ENCODE data around the gene SLC37A1.
A peak's percentile ranks its signal among the peaks of the same experiment; 100 is the strongest.

SLC37A1 gene

DNA sequence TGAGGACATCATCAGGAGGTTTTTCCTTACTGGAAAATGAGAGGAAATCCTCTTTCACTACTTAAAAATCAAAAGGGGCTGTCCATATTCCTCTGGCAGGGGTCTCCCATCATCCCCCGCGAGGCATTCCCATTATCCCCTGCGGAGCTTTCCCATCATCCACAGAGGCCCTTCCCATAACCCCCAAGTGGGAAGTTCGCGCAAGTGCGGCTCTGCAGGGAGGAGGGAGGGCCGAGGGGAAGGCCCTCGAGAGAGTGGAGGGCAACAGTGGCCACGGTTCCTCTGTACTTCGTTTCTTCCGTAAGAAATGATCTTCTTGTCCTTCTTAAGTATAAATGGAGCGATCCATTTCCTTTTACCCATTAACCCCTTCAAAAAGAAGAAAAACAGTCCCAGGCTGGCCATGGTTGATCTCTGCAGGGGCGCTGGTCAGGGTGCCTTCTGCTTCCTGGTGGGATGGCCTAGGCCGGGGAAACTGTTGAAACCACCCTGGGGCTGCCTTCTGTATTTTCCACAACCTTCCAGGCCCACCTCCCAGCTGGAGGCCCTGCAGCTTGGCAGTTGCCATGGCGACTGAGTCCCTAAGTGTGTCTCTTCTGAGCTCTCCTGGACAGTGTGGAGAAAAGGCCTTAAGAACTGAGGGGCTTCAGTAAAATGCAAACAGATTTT lies 14.1 kb upstream of the SLC37A1 start:
- Histone ChIP-seq H3K4me3 (ENCODE audit: low read length) (no peak overlapping the region), H3K9ac (ENCODE audit: low read length) (no peak overlapping the region), H3K27me3 (ENCODE audit: control insufficient read depth, insufficient read depth, low read length) (no peaks in the 10 kb centered on the region), H3K36me3 (ENCODE audit: control insufficient read depth, insufficient read depth, low read length) (no peaks in the 10 kb centered on the region), H3K4me1 (ENCODE audit: control insufficient read depth, insufficient read depth, low read length) (peaks cover 4% of the 10 kb centered on the region), H3K27ac (ENCODE audit: low read depth, low read length) (no peak overlapping the region)

DNA sequence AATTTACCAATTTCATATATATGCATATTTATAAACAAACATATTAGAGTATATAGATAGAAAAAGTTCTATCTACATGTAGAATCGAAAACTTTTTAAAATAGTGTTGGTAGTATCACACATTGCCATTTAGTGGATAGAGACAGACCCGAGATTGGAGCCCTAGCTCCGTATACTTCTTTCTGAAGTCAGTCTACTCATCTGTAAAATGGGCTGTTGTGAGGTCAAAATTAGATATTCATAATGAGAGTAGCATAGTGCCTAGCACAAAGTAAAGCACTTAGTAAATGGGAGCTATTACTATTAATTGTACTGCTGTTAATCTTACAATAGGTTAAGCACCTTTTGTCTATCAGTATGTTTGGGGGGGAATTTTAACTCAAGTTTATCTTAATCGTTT lies 13.4 kb upstream of the SLC37A1 start:
- Histone ChIP-seq H3K36me3 (ENCODE audit: control insufficient read depth, insufficient read depth, low read length) (no peaks in the 10 kb centered on the region), H3K27ac (ENCODE audit: low read depth, low read length) (no peak overlapping the region), H3K27me3 (ENCODE audit: control insufficient read depth, insufficient read depth, low read length) (no peaks in the 10 kb centered on the region), H3K4me1 (ENCODE audit: control insufficient read depth, insufficient read depth, low read length) (peaks cover 4% of the 10 kb centered on the region), H3K9ac (ENCODE audit: low read length) (no peak overlapping the region), H3K4me3 (ENCODE audit: low read length) (no peak overlapping the region)

DNA sequence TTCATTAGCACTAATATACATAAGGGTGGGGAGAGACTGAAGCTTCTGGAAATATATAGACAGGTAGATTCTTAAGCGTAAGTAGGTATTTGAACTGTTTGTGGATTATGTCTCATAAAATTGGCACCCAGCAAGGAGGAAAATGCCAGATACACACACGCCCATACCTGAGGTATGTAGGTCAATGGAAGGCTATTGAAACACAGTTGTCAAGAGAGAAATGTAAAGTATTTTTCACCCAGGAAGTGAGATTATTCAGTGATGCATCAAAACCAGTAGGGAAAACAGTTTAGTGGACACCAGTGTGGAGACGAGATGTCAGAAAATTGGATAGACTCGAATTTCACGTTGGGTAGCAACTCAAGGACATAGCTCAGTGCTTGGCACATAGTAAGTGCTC lies 12.9 kb upstream of the SLC37A1 start:
- Histone ChIP-seq H3K4me1 (ENCODE audit: control insufficient read depth, insufficient read depth, low read length) (peaks cover 4% of the 10 kb centered on the region), H3K4me3 (ENCODE audit: low read length) (no peak overlapping the region), H3K27me3 (ENCODE audit: control insufficient read depth, insufficient read depth, low read length) (no peaks in the 10 kb centered on the region), H3K9ac (ENCODE audit: low read length) (no peak overlapping the region), H3K27ac (ENCODE audit: low read depth, low read length) (no peak overlapping the region), H3K36me3 (ENCODE audit: control insufficient read depth, insufficient read depth, low read length) (no peaks in the 10 kb centered on the region)

DNA sequence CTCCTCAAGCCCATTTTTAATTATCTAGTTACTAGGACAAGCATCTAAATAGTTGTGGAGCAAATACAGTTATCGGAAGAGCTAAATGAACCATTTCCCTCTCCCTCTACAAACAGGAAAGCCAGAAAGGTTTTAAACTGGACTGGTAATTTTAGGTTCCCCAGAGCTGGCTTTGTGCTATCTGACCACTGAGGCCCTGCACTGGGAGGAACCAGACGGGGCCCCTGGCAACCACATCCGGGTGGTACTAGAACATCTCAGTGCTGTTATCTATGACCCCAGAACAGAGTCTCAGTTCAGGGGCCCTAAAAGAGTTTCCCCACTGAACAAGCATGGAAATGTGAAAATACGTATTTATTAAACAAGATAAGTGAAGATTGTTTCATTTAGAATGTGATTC lies 9.9 kb upstream of the SLC37A1 start:
- H3K27me3 ChIP-seq (ENCODE audit: control insufficient read depth, insufficient read depth, low read length) = no peaks in the 10 kb centered on the region
- no peak overlapping the region for H3K27ac ChIP-seq (ENCODE audit: low read depth, low read length)
- no peaks in the 10 kb centered on the region for H3K36me3 ChIP-seq (ENCODE audit: control insufficient read depth, insufficient read depth, low read length)
- H3K4me3 ChIP-seq (ENCODE audit: low read length) = no peak overlapping the region
- no peaks in the 10 kb centered on the region for H3K4me1 ChIP-seq (ENCODE audit: control insufficient read depth, insufficient read depth, low read length)
- H3K9ac ChIP-seq (ENCODE audit: low read length) = no peak overlapping the region

DNA sequence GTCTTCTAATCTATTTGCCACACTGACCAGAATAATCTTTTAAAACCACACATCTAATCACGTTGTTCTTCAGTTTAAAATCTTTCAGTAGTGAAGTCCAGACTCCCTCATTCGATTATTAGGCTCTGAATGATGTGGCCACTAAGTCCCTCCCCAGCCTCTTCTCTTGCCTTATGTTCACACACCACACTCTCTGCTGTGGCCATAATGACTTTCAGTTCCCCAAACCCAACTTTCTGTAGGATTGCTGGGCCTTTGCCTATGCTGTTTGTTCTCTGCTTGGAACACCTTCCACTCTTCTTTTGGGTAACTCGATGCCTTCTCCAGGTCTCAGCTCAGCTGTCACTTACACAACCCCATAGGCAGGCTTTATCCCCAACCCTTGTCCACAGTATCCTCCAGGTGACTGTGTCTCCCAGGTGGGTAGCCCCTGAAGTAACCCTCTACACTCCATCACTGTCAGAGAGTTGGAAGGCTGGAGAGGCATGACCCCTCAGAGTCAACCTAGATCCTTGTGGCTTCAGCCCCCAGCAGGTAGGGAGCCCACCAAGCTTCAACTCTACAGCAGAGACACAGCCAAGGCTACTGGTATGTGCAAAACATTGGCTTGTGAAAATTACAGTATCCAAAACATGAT lies 8.4 kb upstream of the SLC37A1 start:
- no peaks in the 10 kb centered on the region for H3K4me1 ChIP-seq (ENCODE audit: control insufficient read depth, insufficient read depth, low read length)
- no peak overlapping the region for H3K9ac ChIP-seq (ENCODE audit: low read length)
- H3K27me3 ChIP-seq (ENCODE audit: control insufficient read depth, insufficient read depth, low read length) = no peaks in the 10 kb centered on the region
- no peaks in the 10 kb centered on the region for H3K36me3 ChIP-seq (ENCODE audit: control insufficient read depth, insufficient read depth, low read length)
- no peak overlapping the region for H3K27ac ChIP-seq (ENCODE audit: low read depth, low read length)
- no peak overlapping the region for H3K4me3 ChIP-seq (ENCODE audit: low read length)

DNA sequence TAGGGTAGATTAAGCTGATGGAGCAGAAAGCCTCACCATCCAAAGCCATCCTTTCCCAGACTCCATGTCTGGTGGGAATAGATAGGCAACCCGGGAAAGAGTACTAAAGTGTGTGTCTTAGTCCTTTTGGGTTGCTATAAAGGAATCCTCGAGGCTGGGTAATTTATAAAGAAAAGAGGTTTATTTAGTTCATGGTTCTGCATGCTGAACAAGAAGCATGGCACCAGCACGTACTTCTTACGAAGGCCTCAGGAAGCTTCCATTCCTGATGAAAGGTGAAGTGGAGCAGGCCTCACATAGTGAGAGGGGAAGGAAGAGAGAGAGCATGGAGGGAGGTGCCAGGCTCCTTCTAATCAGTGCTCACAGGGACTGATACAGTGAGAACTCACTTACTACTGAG lies 6.2 kb upstream of the SLC37A1 start:
- no peak overlapping the region for H3K27ac ChIP-seq (ENCODE audit: low read depth, low read length)
- H3K27me3 ChIP-seq (ENCODE audit: control insufficient read depth, insufficient read depth, low read length) = no peaks in the 10 kb centered on the region
- no peak overlapping the region for H3K4me3 ChIP-seq (ENCODE audit: low read length)
- H3K4me1 ChIP-seq (ENCODE audit: control insufficient read depth, insufficient read depth, low read length) = no peaks in the 10 kb centered on the region
- no peaks in the 10 kb centered on the region for H3K36me3 ChIP-seq (ENCODE audit: control insufficient read depth, insufficient read depth, low read length)
- H3K9ac ChIP-seq (ENCODE audit: low read length) = no peak overlapping the region

DNA sequence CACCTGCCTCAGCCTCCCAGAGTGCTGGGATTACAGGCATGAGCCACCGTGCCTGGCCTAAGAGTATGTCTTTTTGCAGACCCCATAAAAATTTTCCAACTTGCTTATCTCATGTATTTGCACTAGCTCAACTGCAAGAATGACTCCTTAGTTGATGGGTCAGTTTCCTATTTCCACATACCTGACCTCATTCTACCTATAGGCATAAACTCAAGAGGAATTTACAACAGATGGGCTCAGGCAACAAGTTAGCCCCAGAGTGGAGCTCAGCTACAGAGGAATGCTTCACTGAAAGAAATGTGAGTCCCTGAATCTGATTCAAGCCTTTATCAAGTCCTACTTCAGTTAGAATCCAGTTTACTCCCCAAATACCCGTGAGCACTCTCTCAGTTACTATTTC lies 5.3 kb upstream of the SLC37A1 start:
- no peak overlapping the region for H3K4me3 ChIP-seq (ENCODE audit: low read length)

DNA sequence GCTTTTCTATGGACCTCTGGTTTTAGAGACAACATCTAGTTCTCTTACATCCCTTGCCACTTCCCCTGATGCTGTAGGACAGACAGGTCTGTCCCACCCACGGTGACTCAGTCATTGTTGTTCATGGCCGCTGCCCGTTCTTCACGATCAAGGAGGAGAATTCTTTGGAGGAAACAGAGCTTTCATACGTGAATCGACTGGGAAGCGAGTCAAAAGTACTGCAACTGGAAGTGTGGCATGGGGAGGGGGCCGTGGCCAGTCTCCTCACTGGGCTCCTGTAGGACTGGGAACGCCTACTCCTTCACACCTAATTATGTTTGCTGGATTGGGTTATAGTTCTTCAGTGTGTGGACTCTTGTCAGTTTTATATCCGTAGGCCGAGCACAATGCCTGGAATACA lies 4.4 kb upstream of the SLC37A1 start:
- Histone ChIP-seq H3K4me1 (ENCODE audit: control insufficient read depth, insufficient read depth, low read length) (no peaks in the 10 kb centered on the region), H3K9ac (ENCODE audit: low read length) (no peak overlapping the region), H3K27ac (ENCODE audit: low read depth, low read length) (no peak overlapping the region), H3K27me3 (ENCODE audit: control insufficient read depth, insufficient read depth, low read length) (no peaks in the 10 kb centered on the region), H3K36me3 (ENCODE audit: control insufficient read depth, insufficient read depth, low read length) (no peaks in the 10 kb centered on the region), H3K4me3 (ENCODE audit: low read length) (no peak overlapping the region)

More for the DNA sequence above, 5.3 kb upstream of the SLC37A1 start:
- no peaks in the 10 kb centered on the region for H3K27me3 ChIP-seq (ENCODE audit: control insufficient read depth, insufficient read depth, low read length)
- no peak overlapping the region for H3K27ac ChIP-seq (ENCODE audit: low read depth, low read length)
- H3K9ac ChIP-seq (ENCODE audit: low read length) = no peak overlapping the region
- no peaks in the 10 kb centered on the region for H3K4me1 ChIP-seq (ENCODE audit: control insufficient read depth, insufficient read depth, low read length)
- H3K36me3 ChIP-seq (ENCODE audit: control insufficient read depth, insufficient read depth, low read length) = no peaks in the 10 kb centered on the region

DNA sequence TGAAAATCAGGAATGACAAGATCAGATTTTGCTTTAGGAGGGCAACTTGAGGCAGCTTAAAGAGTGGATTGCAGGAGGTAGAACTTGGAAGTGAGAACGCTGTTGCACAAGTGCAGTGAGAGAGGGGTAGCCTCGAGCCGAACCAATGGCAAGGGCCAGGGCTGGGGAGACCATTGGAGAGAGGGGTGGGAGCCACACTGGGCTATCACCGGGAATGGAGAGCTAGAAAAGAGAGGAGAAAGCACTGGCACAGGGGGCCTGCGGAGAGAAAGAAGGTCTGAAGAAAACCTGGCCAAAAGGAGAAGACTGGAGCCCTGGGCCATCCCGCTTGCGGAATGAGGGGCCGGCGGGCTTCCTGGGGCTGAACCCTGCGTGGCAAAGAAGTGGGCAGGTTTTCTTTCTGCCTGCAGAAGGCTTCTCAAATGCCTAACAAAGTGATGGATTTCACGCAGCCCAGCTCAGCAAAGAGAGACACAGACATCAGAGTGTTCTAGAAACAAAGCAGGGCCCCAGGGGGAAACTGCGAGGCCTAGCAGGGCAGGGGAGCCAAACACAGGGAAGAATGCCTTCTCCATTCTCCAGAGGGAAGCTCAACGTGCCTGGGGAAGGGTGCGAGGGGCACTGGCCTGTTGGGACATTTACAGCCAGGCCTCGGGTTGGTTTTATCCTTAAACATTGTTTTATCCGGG lies 1.2 kb upstream of the SLC37A1 start:
- Histone ChIP-seq H3K27ac (ENCODE audit: low read depth, low read length) (no peak overlapping the region), H3K36me3 (ENCODE audit: control insufficient read depth, insufficient read depth, low read length) (no peaks in the 10 kb centered on the region), H3K4me3 (ENCODE audit: low read length) (peak overlapping the region; percentile 68), H3K4me1 (ENCODE audit: control insufficient read depth, insufficient read depth, low read length) (no peaks in the 10 kb centered on the region), H3K27me3 (ENCODE audit: control insufficient read depth, insufficient read depth, low read length) (no peaks in the 10 kb centered on the region), H3K9ac (ENCODE audit: low read length) (no peak overlapping the region)

DNA sequence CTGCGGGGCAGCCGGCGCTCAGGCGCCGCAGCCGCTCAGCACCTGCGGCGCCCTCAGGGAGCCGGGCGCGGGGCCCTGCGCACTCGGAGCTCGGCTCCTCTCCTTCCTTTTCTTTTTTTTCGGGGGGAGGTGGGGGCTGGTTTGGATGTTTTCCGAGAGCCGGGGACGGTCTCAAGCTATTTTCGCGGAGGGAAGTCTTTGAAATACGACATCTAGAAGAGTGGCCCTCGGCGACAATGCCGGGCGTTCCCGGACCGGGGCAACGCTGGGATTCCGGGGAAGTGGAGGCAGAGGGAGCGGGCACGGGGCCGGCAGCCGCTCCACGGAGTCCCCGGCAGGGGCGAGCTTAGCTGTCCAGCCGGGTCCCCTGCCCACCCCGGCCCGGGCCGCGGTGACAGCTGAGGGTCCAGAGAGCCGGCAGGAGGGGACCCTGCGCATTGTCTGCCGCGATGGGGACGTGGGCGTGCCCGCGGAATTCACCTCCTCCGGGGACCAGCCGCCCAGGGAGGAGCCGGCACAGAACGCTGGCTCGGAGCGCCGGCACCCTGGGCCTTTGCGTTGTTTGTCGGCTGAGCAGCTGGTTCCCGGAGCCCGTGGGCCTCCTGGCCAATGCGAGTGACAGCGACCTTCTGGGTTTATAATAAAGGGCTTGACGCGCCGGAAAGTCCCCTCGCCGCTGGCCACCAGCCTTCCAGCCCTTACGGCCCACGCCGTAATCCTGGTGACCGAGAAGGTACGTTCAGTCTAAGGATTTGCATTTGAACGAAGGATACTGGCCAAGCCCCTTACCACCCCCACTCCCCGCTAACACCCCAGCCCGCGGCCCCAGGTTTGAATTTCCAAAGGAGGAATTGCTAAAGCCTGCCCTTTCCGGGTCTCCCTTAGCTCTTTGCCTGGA lies 582 bp downstream of the SLC37A1 start:
- H3K27ac ChIP-seq (ENCODE audit: low read depth, low read length) = no peak overlapping the region
- peak overlapping the region; percentile 80 for H3K9ac ChIP-seq (ENCODE audit: low read length)
- H3K4me3 ChIP-seq (ENCODE audit: low read length) = peak overlapping the region; percentile 81
- H3K4me1 ChIP-seq (ENCODE audit: control insufficient read depth, insufficient read depth, low read length) = no peaks in the 10 kb centered on the region
- H3K36me3 ChIP-seq (ENCODE audit: control insufficient read depth, insufficient read depth, low read length) = peaks cover 6% of the 10 kb centered on the region
- H3K27me3 ChIP-seq (ENCODE audit: control insufficient read depth, insufficient read depth, low read length) = no peaks in the 10 kb centered on the region

DNA sequence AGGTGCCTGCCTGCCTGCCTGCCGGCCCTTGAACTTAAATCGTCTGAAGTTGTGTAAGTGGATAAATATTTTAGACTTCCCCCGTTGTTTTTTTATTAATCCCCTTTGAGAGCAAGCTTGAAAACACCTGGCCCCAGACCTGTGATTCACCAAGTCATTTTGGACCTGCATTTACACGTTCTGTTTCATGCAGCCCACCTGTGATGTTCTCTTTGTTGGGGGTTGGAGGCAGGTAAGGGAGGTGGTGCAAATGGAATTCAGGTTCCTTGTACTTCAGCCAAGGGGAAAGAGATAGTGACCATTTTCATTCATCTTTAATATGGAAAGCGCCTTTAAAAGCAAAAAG lies 1.2 kb downstream of the SLC37A1 start:
- Histone ChIP-seq H3K4me1 (ENCODE audit: control insufficient read depth, insufficient read depth, low read length) (no peaks in the 10 kb centered on the region), H3K9ac (ENCODE audit: low read length) (peak overlapping the region; percentile 80), H3K4me3 (ENCODE audit: low read length) (peak overlapping the region; percentile 81), H3K36me3 (ENCODE audit: control insufficient read depth, insufficient read depth, low read length) (peaks cover 6% of the 10 kb centered on the region), H3K27ac (ENCODE audit: low read depth, low read length) (no peak overlapping the region), H3K27me3 (ENCODE audit: control insufficient read depth, insufficient read depth, low read length) (no peaks in the 10 kb centered on the region)
